HCT116 (cell line): ENCODE results near the gene EEF1A2. TPM values are rescaled to one million over a fixed set of nuclear protein-coding genes. Genes with fewer than 3 reads are reported as not detected.

ENCODE experiments used
- ATAC-seq: fragments of 200-7000 bp; cut with Tn5 transposase; 2 replicates; pipeline ENCODE4 v1.9.1; 2020; ENCODE audit warnings: mild to moderate bottlenecking, moderate library complexity
- BruUV-seq: library from RNA; stranded (reverse); fragments of 400-500 nt; replicated peaks from 2 replicates; lab custom pipeline; 2021; lab: Mats Ljungman, UMichigan
- CTCF ChIA-PET: fragments of 300-600 bp; sonication (Branson Sonifier 250); formaldehyde crosslinking; loops from one replicate; lab custom pipeline; 2021; ENCODE audit warnings: antibody characterized with exemption; lab: Charles Lee
- POLR2A ChIA-PET: fragments of 300-600, 350-600 bp; sonication (Branson Sonifier 250); formaldehyde crosslinking; loops from one replicate; lab custom pipeline; 2021; ENCODE audit warnings: antibody characterized with exemption; lab: Charles Lee
- RAD21 ChIA-PET, 2 experiments: fragments of 300-600 bp; sonication (Branson Sonifier 250); formaldehyde crosslinking; loops; one replicate each; lab custom pipeline; 2023; ENCODE audit warnings: low total read pairs in 2 of 2; ENCODE audit not compliant: uncharacterized antibody in 2 of 2, unreplicated experiment in 2 of 2, low non-redundant PET in 1 of 2; lab: Charles Lee
- DNase-seq: peaks from one replicate; pipeline ENCODE4 v3.0.0-alpha.2; 2010; ENCODE audit warnings: low read depth, low spot score
- H2AFZ ChIP-seq: fragments of 200-600 bp; shearing (Covaris generic), sonication (generic); 2 replicates; pipeline ENCODE4 v1.6.1; 2017; ENCODE audit warnings: low read depth, mixed run types, mixed read lengths, antibody characterized with exemption, low read length; ENCODE audit not compliant: poor library complexity, severe bottlenecking
- H3K27ac ChIP-seq: 2 replicates; pipeline ENCODE4 v1.5.1; 2012; ENCODE audit warnings: low read depth, low read length
- H3K27me3 ChIP-seq: fragments of 200-600 bp; sonication (generic); 2 replicates; pipeline ENCODE4 v1.6.1; 2016; ENCODE audit warnings: mixed run types, low read length, mixed read lengths; ENCODE audit not compliant: insufficient read depth
- H3K36me3 ChIP-seq, 2 experiments: fragments of 200-500 bp in 1 of 2; fragments of 200-600 bp in 1 of 2; sonication (Bioruptor generic) in 1 of 2; sonication (generic) in 1 of 2; 2 replicates each; pipeline versions ENCODE4 v1.5.1 to v1.6.1; 2014 to 2016; ENCODE audit warnings: low read length in 2 of 2, inconsistent platforms in 1 of 2, mixed read lengths in 1 of 2, mixed run types in 1 of 2; ENCODE audit not compliant: insufficient read depth in 2 of 2, control insufficient read depth in 1 of 2
- H3K4me1 ChIP-seq, 2 experiments: fragments of 200-600 bp in 1 of 2; sonication (generic) in 1 of 2; 2 replicates each; pipeline versions ENCODE4 v1.5.1 to v1.6.1; 2012 to 2017; ENCODE audit warnings: low read length in 2 of 2, inconsistent platforms in 1 of 2, mild to moderate bottlenecking in 1 of 2, mixed read lengths in 1 of 2, mixed run types in 1 of 2, moderate library complexity in 1 of 2; ENCODE audit not compliant: insufficient read depth in 2 of 2, control insufficient read depth in 1 of 2
- H3K4me2 ChIP-seq: fragments of 200-600 bp; sonication (generic); 2 replicates; pipeline ENCODE4 v1.6.1; 2017; ENCODE audit warnings: mixed run types, low read length, mixed read lengths
- H3K4me3 ChIP-seq, 2 experiments: fragments of 200-600 bp in 1 of 2; sonication (generic) in 1 of 2; replicated peaks in 1 of 2; 2 replicates each; pipeline ENCODE4 v1.5.1; 2011 to 2016; ENCODE audit warnings: low read length in 2 of 2, control low read depth in 1 of 2, low read depth in 1 of 2, mild to moderate bottlenecking in 1 of 2, mixed read lengths in 1 of 2, mixed run types in 1 of 2
- H3K79me2 ChIP-seq: fragments of 200-600 bp; sonication (generic); 2 replicates; pipeline ENCODE4 v1.6.1; 2017; ENCODE audit warnings: mild to moderate bottlenecking, mixed run types, low read length, moderate library complexity, mixed read lengths; ENCODE audit not compliant: insufficient read depth
- H3K9ac ChIP-seq: fragments of 200-600 bp; sonication (generic); 2 replicates; pipeline ENCODE4 v1.6.1; 2016; ENCODE audit warnings: low read length, mixed read lengths
- H3K9me2 ChIP-seq: fragments of 200-600 bp; sonication (generic), shearing (Covaris generic); 2 replicates; pipeline ENCODE4 v1.6.1; 2017; ENCODE audit warnings: mixed run types, mild to moderate bottlenecking, moderate library complexity; ENCODE audit not compliant: insufficient read depth
- H3K9me3 ChIP-seq, 2 experiments: fragments of 200-500 bp in 1 of 2; fragments of 200-600 bp in 1 of 2; sonication (Bioruptor generic) in 1 of 2; sonication (generic) in 1 of 2; 2 replicates each; pipeline ENCODE4 v1.6.1; 2014 to 2017; ENCODE audit warnings: low read length in 2 of 2, mixed read lengths in 2 of 2, inconsistent platforms in 1 of 2, low read depth in 1 of 2, mild to moderate bottlenecking in 1 of 2, mixed run types in 1 of 2, moderate library complexity in 1 of 2; ENCODE audit not compliant: control insufficient read depth in 1 of 2, insufficient read depth in 1 of 2
- H4K20me1 ChIP-seq: fragments of 200-600 bp; sonication (generic), shearing (Covaris generic); 2 replicates; pipeline ENCODE4 v1.6.1; 2017; ENCODE audit warnings: mixed run types, mild to moderate bottlenecking, moderate library complexity; ENCODE audit not compliant: insufficient read depth
- CEBPB ChIP-seq: IDR thresholded peaks from 2 replicates; pipeline ENCODE4 v1.6.1; 2012; ENCODE audit warnings: low read depth
- ELF1 ChIP-seq: IDR thresholded peaks from 2 replicates; pipeline ENCODE4 v1.6.1; 2012; ENCODE audit warnings: low read depth, borderline replicate concordance
- EZH2 ChIP-seq: fragments of 200-600 bp; sonication (generic); IDR thresholded peaks from 2 replicates; pipeline ENCODE4 v1.6.1; 2017; ENCODE audit warnings: antibody characterized with exemption, mixed run types
- EZH2phosphoT487 ChIP-seq: fragments of 200-600 bp; IDR thresholded peaks from 2 replicates; pipeline ENCODE4 v1.6.1; 2018; ENCODE audit warnings: antibody characterized with exemption, borderline replicate concordance
- FOSL1 ChIP-seq: IDR thresholded peaks from 2 replicates; pipeline ENCODE4 v1.6.1; 2012; ENCODE audit warnings: low read depth
- JUND ChIP-seq: IDR thresholded peaks from 2 replicates; pipeline ENCODE4 v1.6.1; 2012
- POLR2AphosphoS5 ChIP-seq: IDR thresholded peaks from 2 replicates; pipeline ENCODE4 v1.6.1; 2011; ENCODE audit warnings: mild to moderate bottlenecking, low read depth, low read length, moderate library complexity
- RAD21 ChIP-seq: IDR thresholded peaks from 2 replicates; pipeline ENCODE4 v1.6.1; 2012; ENCODE audit warnings: low read depth, mild to moderate bottlenecking
- REST ChIP-seq: IDR thresholded peaks from 2 replicates; pipeline ENCODE4 v1.6.1; 2012; ENCODE audit warnings: low read depth
- SIN3A ChIP-seq: IDR thresholded peaks from 2 replicates; pipeline ENCODE4 v1.6.1; 2012; ENCODE audit warnings: low read depth
- SP1 ChIP-seq: IDR thresholded peaks from 2 replicates; pipeline ENCODE4 v1.6.1; 2012; ENCODE audit warnings: low read depth
- SRF ChIP-seq: IDR thresholded peaks from 2 replicates; pipeline ENCODE4 v1.6.1; 2012; ENCODE audit warnings: low read depth
- TCF7L2 ChIP-seq: IDR thresholded peaks from 2 replicates; pipeline ENCODE4 v1.7.0; 2011; ENCODE audit warnings: borderline replicate concordance, inconsistent platforms; ENCODE audit not compliant: insufficient read depth, insufficient read length; ENCODE audit errors: extremely low read depth
- YY1 ChIP-seq: IDR thresholded peaks from 2 replicates; pipeline ENCODE4 v1.6.1; 2011; ENCODE audit warnings: low read length, low read depth, moderate library complexity, mild to moderate bottlenecking; ENCODE audit not compliant: insufficient replicate concordance; ENCODE audit errors: extremely low read depth
- ZFX ChIP-seq: fragments of 450-650 bp; IDR thresholded peaks from 2 replicates; pipeline ENCODE4 v1.6.1; 2017
- intact Hi-C: fragments of 100-400 bp; cut with micrococcal nuclease; formaldehyde crosslinking; loops from 2 replicates; pipeline ENCODE4 v1.10.0; 2022
- total RNA-seq: library from RNA; stranded (reverse); gene quantifications from one replicate; pipeline ENCODE4 v1.2.1, GENCODE V29; 2021; ENCODE audit not compliant: unreplicated experiment

EEF1A2 gene
- total RNA-seq, 1 experiment from 2014 or later, result 454 TPM

- no peak for ATAC-seq
- Histone ChIP-seq H3K4me1 (peaks cover 12 to 21% of the 10 kb centered on the region in 2 experiments), H2AFZ (no peak overlapping the region), H3K4me3 (no peak overlapping the region), H3K36me3 (no peaks in the 10 kb centered on the region), H3K9ac (no peak overlapping the region), H3K4me2 (no peak overlapping the region), H3K27ac (no peak overlapping the region), H3K79me2 (no peaks in the 10 kb centered on the region), H3K27me3 (no peaks in the 10 kb centered on the region), H3K9me3 (no peaks in the 10 kb centered on the region), H3K9me2 (no peaks in the 10 kb centered on the region), H4K20me1 (no peaks in the 10 kb centered on the region)
- intact Hi-C loops, result no loop called here
- CTCF ChIA-PET, result interaction anchor here (2.3 kb wide), 1 partner anchor 9 kb away, joined by 11 read pairs; the partner anchor contains the start of gene PTK6
- RAD21 ChIA-PET, result interaction anchor here in 1 of 2 experiments (0.9 kb wide), 1 partner anchor 9 kb away, joined by 4 read pairs; no protein-coding TSS in a partner anchor
- POLR2A ChIA-PET, result interaction anchor here (1.6 kb wide), 1 partner anchor 13 kb away, joined by 3 read pairs; no protein-coding TSS in a partner anchor
- no peak for DNase-seq
- TF ChIP-seq TCF7L2 (no peak), CEBPB (no peak), REST (no peak), SP1 (no peak), RAD21 (no peak), SRF (no peak), ELF1 (no peak), JUND (no peak), EZH2phosphoT487 (no peak), SIN3A (no peak), POLR2AphosphoS5 (no peak), ZFX (no peak), YY1 (no peak), EZH2 (no peak), FOSL1 (no peak)
- no TSS peak for BruUV-seq
These were observed 30.4 kb upstream of the EEF1A2 start for GRCh38 chr20:63529180-63529860.
